ENCODE data around the gene DIP2C. TPM values are rescaled to one million over a fixed set of nuclear protein-coding genes. Genes with fewer than 3 reads are reported as not detected.

Gene DIP2C
- total RNA-seq, 1 donor from 2014 or later: 0.53 TPM

- FAIRE-seq (no peak), DNase-seq (ENCODE audit: low read depth) (no peak)
- TF ChIP-seq CTCF (IDR thresholded peaks at IDR 0.05; ENCODE audit: insufficient read depth, low read length, severe bottlenecking): no peak
- H3K36me3 ChIP-seq (ENCODE audit: control insufficient read depth, insufficient read depth, low read length): no peaks in the 10 kb centered on the region
- no peaks in the 10 kb centered on the region for H3K27me3 ChIP-seq (ENCODE audit: control insufficient read depth, insufficient read depth, low read length)
- H3K4me3 ChIP-seq (ENCODE audit: low read depth, low read length): no peak overlapping the region
Measured at GRCh38 chr10:559767-560047, 129.8 kb downstream of the DIP2C start.

- H3K4me3 ChIP-seq (ENCODE audit: low read depth, low read length): no peak overlapping the region
- H3K36me3 ChIP-seq (ENCODE audit: control insufficient read depth, insufficient read depth, low read length): no peaks in the 10 kb centered on the region
- FAIRE-seq: no peak
- DNase-seq (ENCODE audit: low read depth): no peak
- TF ChIP-seq CTCF (IDR thresholded peaks at IDR 0.05; ENCODE audit: insufficient read depth, low read length, severe bottlenecking): no peak
- H3K27me3 ChIP-seq (ENCODE audit: control insufficient read depth, insufficient read depth, low read length): no peaks in the 10 kb centered on the region
Measured at GRCh38 chr10:558891-559766, 130.3 kb downstream of the DIP2C start.

- DNase-seq (ENCODE audit: low read depth) (no peak), FAIRE-seq (no peak)
- Histone ChIP-seq H3K36me3 (ENCODE audit: control insufficient read depth, insufficient read depth, low read length) (no peaks in the 10 kb centered on the region), H3K4me3 (ENCODE audit: low read depth, low read length) (no peak overlapping the region), H3K27me3 (ENCODE audit: control insufficient read depth, insufficient read depth, low read length) (no peaks in the 10 kb centered on the region)
- TF ChIP-seq CTCF (IDR thresholded peaks at IDR 0.05; ENCODE audit: insufficient read depth, low read length, severe bottlenecking): no peak
Measured at GRCh38 chr10:558364-558763, 131.1 kb downstream of the DIP2C start.

GRCh38 chr10:557792-558328, 131.6 kb downstream of the DIP2C start:
- H3K36me3 ChIP-seq (ENCODE audit: control insufficient read depth, insufficient read depth, low read length): no peaks in the 10 kb centered on the region
- FAIRE-seq (no peak), DNase-seq (ENCODE audit: low read depth) (no peak)
- TF ChIP-seq CTCF (IDR thresholded peaks at IDR 0.05; ENCODE audit: insufficient read depth, low read length, severe bottlenecking): no peak
- H3K4me3 ChIP-seq (ENCODE audit: low read depth, low read length): no peak overlapping the region
- H3K27me3 ChIP-seq (ENCODE audit: control insufficient read depth, insufficient read depth, low read length): no peaks in the 10 kb centered on the region

GRCh38 chr10:556971-557637, 132.4 kb downstream of the DIP2C start:
- no peak for FAIRE-seq

More at GRCh38 chr10:556971-557637, 132.4 kb downstream of the DIP2C start:
- no peak for TF ChIP-seq CTCF (IDR thresholded peaks at IDR 0.05; ENCODE audit: insufficient read depth, low read length, severe bottlenecking)
- Histone ChIP-seq H3K27me3 (ENCODE audit: control insufficient read depth, insufficient read depth, low read length) (no peaks in the 10 kb centered on the region), H3K4me3 (ENCODE audit: low read depth, low read length) (no peak overlapping the region), H3K36me3 (ENCODE audit: control insufficient read depth, insufficient read depth, low read length) (no peaks in the 10 kb centered on the region)
- no peak for DNase-seq (ENCODE audit: low read depth)

All from bronchial epithelial cell (primary cell).